Fibroblast of pulmonary artery (primary cell): ENCODE results near the gene GLP1R.

Source experiments
- DNase-seq: peaks from one replicate; pipeline ENCODE4 v3.0.0-alpha.2; 2010; ENCODE audit warnings: low read depth
- H3K4me3 ChIP-seq: replicated peaks from 2 replicates; pipeline ENCODE4 v1.5.1; 2011; ENCODE audit warnings: low read depth, mild to moderate bottlenecking, control low read depth, low read length, moderate library complexity
- CTCF ChIP-seq: IDR thresholded peaks from 2 replicates; pipeline ENCODE4 v1.5.1; 2011; ENCODE audit warnings: mild to moderate bottlenecking, control low read depth, low read length, inconsistent platforms; ENCODE audit errors: missing control alignments

Gene GLP1R

GRCh38 chr6:39053016-39053624 lies 4.5 kb downstream of the GLP1R start:
- DNase-seq: no peak
- H3K4me3 ChIP-seq: no peak overlapping the region
- no peak for TF ChIP-seq CTCF

GRCh38 chr6:39053854-39054576 lies 5.4 kb downstream of the GLP1R start:
- no peak for DNase-seq
- TF ChIP-seq CTCF: no peak

GRCh38 chr6:39054577-39055142 lies 6.1 kb downstream of the GLP1R start:
- DNase-seq: no peak

More at GRCh38 chr6:39053854-39054576, 5.4 kb downstream of the GLP1R start:
- H3K4me3 ChIP-seq: no peak overlapping the region

GRCh38 chr6:39055661-39056060 lies 7.1 kb downstream of the GLP1R start:
- H3K4me3 ChIP-seq: no peak overlapping the region
- DNase-seq: no peak
- no peak for TF ChIP-seq CTCF

More at GRCh38 chr6:39054577-39055142, 6.1 kb downstream of the GLP1R start:
- H3K4me3 ChIP-seq: no peak overlapping the region
- TF ChIP-seq CTCF: no peak

GRCh38 chr6:39056191-39056590 lies 7.6 kb downstream of the GLP1R start:
- no peak for DNase-seq
- TF ChIP-seq CTCF: no peak
- no peak overlapping the region for H3K4me3 ChIP-seq

GRCh38 chr6:39056681-39057080 lies 8.1 kb downstream of the GLP1R start:
- no peak for TF ChIP-seq CTCF
- no peak overlapping the region for H3K4me3 ChIP-seq
- no peak for DNase-seq
